Measurements from ENCODE around the gene STAT1. TPM values are rescaled to one million over a fixed set of nuclear protein-coding genes. Genes with fewer than 3 reads are reported as not detected.

The STAT1 gene
- total RNA-seq, 3 donors from 2014 or later = 56.5 to 78.6 (median 74.8) TPM

DNA sequence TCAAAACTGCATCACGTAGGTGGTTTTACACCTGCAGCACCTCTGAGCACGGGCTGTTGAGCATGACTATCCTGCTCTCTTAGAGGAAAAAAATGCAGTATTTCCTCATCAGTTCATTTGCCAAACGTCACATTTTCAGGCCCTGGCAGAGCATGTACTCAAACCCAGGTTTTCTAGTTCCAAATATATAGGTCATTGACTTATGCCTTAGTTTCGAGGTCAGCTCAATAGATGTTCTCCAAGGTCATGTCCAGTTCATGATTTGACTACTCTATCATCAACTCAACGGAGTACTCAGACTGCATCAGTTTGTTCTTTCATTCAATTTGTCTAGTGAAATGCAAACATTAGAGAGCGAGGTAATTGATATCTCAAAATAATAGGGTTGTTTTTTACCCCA is 39.3 kb upstream of the STAT1 start:
- no peak for ATAC-seq
- Histone ChIP-seq H3K9me3 (no peaks in the 10 kb centered on the region), H3K4me3 (no peak overlapping the region), H3K4me1 (ENCODE audit: low read depth) (peaks cover 5% of the 10 kb centered on the region), H3K36me3 (ENCODE audit: low read depth) (peaks cover 3% of the 10 kb centered on the region)
- intact Hi-C loops (cut with DNase I, micrococcal nuclease) = loop anchor here in 1 of 2 donors (2.0 to 10.0 kb wide), 2 partner anchors 102 to 472 kb away; no protein-coding TSS in a partner anchor
- DNase-seq = no peak
- TF ChIP-seq, protein P1, sequence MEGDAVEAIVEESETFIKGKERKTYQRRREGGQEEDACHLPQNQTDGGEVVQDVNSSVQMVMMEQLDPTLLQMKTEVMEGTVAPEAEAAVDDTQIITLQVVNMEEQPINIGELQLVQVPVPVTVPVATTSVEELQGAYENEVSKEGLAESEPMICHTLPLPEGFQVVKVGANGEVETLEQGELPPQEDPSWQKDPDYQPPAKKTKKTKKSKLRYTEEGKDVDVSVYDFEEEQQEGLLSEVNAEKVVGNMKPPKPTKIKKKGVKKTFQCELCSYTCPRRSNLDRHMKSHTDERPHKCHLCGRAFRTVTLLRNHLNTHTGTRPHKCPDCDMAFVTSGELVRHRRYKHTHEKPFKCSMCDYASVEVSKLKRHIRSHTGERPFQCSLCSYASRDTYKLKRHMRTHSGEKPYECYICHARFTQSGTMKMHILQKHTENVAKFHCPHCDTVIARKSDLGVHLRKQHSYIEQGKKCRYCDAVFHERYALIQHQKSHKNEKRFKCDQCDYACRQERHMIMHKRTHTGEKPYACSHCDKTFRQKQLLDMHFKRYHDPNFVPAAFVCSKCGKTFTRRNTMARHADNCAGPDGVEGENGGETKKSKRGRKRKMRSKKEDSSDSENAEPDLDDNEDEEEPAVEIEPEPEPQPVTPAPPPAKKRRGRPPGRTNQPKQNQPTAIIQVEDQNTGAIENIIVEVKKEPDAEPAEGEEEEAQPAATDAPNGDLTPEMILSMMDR (IDR thresholded peaks at IDR 0.05) = no peak

DNA sequence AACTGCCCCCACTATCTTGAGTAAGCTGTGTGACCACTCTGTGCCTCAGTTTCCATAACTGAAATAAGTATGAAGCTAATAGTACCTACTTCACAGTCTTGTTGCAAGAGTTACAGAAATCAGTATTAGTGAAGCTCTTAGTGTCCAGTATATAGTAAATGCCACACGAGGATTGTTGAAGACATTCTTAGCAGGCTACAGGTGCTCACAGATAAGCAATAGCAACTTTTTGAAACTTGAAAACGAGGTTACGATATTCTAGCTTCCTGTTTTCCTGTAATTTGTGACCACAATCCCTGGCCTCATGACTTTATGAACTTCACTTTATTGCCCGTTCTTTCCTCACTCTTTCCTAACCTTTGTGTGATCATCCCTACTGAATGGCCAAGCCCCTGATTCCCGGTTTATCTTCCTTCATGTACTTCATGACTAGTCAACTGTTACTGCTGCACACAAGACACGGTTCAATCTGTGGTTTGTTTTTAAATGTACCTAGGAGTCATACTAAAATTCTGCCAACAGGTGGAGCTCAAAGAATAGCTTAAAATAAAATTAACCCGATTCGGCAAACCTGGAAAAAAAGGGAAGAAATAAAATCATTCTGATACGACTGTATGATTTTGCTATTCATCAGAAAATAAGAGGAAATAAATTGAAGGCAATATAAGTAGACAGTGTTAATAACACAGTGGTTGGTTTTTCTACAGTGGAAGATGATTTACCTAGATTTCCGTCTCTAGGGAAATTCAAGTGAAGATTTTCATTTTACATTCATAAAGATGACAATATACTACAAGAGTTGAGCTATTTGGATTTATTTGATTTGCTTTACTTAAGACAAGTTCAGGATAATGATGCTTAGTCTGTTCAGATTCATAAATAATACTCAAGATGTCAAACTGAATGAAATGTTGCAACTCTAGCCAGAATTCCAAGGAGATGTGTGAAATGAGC is 38.1 kb upstream of the STAT1 start:
- TF ChIP-seq, protein P1 (IDR thresholded peaks at IDR 0.05) = no peak
- Histone ChIP-seq H3K9me3 (no peaks in the 10 kb centered on the region), H3K4me3 (no peak overlapping the region), H3K36me3 (ENCODE audit: low read depth) (peaks cover 3% of the 10 kb centered on the region), H3K4me1 (ENCODE audit: low read depth) (peaks cover 5% of the 10 kb centered on the region)
- DNase-seq (peak in 1 of 3 donors; percentile 52), ATAC-seq (peak; percentile 69)
- intact Hi-C loops (cut with DNase I, micrococcal nuclease) = loop anchor here in 1 of 2 donors (2.0 to 10.0 kb wide), 2 partner anchors 103 to 473 kb away; no protein-coding TSS in a partner anchor

DNA sequence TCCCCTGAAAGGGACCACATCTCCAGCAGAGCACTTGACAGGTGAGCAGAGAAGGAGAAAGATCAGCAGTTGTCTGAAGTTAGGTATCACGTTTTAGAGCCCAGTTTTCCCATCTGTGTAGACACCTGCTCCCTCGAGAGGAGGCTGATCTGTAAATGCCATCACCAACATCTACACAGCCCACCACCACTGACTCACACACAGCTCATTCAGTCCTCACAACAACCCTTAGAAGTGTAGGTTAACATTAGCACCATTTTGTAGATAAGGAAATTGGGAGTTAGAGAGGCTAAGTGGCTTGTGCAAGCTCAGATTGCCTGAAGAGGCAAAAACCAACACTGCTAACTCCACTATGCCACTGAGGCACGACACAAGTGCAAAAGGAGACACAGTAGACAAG is 37.2 kb upstream of the STAT1 start:
- peaks cover 3% of the 10 kb centered on the region for H3K36me3 ChIP-seq (ENCODE audit: low read depth)
- ATAC-seq (no peak), DNase-seq (no peak)
- TF ChIP-seq, protein P1 (IDR thresholded peaks at IDR 0.05) = no peak
- intact Hi-C loops (cut with DNase I, micrococcal nuclease) = loop anchor here in 1 of 2 donors (10.0 kb wide), 1 partner anchor 474 kb away; no protein-coding TSS in a partner anchor
- no peaks in the 10 kb centered on the region for H3K9me3 ChIP-seq
- H3K4me1 ChIP-seq (ENCODE audit: low read depth) = peaks cover 5% of the 10 kb centered on the region
- no peak overlapping the region for H3K4me3 ChIP-seq

DNA sequence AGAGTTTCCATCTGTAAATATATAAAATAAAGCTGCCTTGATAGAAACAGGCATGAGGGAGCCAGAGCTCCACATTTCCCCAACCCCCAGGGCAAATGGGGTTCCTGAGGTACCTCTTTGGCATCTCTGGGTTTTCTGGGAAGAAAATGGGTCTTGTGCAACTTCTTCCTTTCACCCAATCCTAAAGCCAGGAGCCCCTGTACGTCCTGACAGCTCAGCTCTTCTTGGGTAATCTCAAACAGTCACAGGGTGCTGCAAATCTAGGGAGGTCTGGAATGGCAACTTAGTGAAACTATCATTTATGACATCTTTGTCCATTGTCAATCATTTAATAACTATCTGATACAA is 36.6 kb upstream of the STAT1 start:
- intact Hi-C loops (cut with DNase I, micrococcal nuclease) = loop anchor here in 1 of 2 donors (10.0 kb wide), 1 partner anchor 474 kb away; no protein-coding TSS in a partner anchor

DNA sequence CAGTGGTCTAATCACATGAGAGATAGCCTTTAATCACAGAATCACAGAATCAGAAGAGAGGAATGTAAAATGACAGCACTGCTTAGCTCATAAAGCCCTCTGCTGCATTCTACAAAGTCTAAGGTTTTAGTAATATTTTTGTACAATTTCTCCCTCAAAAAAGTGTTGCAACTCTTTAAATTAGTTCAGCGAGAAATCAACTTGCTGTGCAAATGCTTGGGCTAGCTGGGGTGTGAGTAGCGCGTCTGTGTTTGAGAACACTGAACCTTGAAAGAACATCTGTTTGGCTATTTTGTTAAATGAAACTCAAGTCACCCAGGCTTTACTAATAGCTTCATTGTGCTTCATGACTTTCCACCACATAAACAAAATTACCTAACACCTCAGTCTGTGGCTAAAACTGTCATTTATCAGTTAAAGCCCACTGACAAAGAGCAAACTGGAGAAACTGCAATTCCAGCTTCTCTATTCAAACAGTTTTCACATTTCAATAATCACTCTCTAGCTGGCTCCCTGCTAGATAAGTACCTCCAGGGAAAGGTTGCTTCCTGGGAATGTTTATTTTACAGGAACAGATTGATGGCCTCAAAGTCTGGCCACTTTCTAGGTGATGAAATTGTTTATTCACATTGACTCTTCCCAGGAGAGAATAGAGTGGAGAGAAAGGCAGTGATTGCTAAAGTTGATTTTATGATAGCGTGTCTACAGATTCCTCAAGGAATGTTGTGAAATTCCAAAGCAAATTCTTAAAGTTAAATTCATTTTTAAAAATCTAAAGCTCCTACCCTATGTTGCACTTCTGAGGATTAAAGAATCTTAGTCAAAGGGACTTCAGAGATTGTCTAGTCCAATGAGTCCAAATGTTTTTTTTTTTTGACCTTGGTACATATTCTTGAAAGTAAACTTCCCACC is 36.0 kb upstream of the STAT1 start:
- intact Hi-C loops (cut with DNase I, micrococcal nuclease) = loop anchor here in 1 of 2 donors (10.0 kb wide), 1 partner anchor 475 kb away; no protein-coding TSS in a partner anchor
- DNase-seq = no peak

More for the DNA sequence above, 36.6 kb upstream of the STAT1 start:
- H3K4me1 ChIP-seq (ENCODE audit: low read depth) = peaks cover 5% of the 10 kb centered on the region
- no peak for ATAC-seq
- DNase-seq = no peak
- H3K4me3 ChIP-seq = no peak overlapping the region
- TF ChIP-seq, protein P1 (IDR thresholded peaks at IDR 0.05) = no peak
- no peaks in the 10 kb centered on the region for H3K9me3 ChIP-seq
- H3K36me3 ChIP-seq (ENCODE audit: low read depth) = peaks cover 3% of the 10 kb centered on the region

More for the DNA sequence above, 36.0 kb upstream of the STAT1 start:
- H3K9me3 ChIP-seq = no peaks in the 10 kb centered on the region
- peaks cover 5% of the 10 kb centered on the region for H3K4me1 ChIP-seq (ENCODE audit: low read depth)
- TF ChIP-seq, protein P1 (IDR thresholded peaks at IDR 0.05) = no peak
- ATAC-seq = no peak
- peaks cover 3% of the 10 kb centered on the region for H3K36me3 ChIP-seq (ENCODE audit: low read depth)
- no peak overlapping the region for H3K4me3 ChIP-seq
